NB4 (cell line): ENCODE measurements around the gene TENM4.

Source experiments
- POLR2A ChIP-seq: IDR thresholded peaks from 2 replicates; pipeline ENCODE4 v1.6.1; 2011; ENCODE audit warnings: mild to moderate bottlenecking; ENCODE audit not compliant: insufficient read length; ENCODE audit errors: extremely low read depth
- TF ChIP-seq, protein P1 (sequence below): IDR thresholded peaks from one replicate; pipeline ENCODE4 v1.5.1; 2012; ENCODE audit warnings: low read depth, low read length

DNA sequence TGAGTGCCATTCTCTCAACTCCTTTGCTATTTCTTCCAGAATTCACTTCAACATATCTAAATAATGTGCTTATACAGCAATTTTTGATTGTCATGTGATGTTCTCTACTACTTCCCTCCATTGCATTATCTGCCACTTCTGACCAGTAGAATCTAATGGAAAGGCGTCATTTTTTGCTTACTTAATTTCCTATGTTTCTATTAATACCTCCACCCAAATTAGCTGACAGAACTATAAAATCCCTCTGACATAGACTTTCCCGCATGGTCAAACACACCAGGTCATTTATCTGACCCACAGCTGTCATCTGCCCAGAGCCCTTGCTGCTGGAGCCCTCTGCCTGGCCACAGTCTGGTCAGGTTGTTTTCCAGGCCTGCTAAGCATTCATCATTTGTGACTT is 607.6 kb downstream of the TENM4 start:
- no peak for TF ChIP-seq POLR2A
- TF ChIP-seq, protein P1, sequence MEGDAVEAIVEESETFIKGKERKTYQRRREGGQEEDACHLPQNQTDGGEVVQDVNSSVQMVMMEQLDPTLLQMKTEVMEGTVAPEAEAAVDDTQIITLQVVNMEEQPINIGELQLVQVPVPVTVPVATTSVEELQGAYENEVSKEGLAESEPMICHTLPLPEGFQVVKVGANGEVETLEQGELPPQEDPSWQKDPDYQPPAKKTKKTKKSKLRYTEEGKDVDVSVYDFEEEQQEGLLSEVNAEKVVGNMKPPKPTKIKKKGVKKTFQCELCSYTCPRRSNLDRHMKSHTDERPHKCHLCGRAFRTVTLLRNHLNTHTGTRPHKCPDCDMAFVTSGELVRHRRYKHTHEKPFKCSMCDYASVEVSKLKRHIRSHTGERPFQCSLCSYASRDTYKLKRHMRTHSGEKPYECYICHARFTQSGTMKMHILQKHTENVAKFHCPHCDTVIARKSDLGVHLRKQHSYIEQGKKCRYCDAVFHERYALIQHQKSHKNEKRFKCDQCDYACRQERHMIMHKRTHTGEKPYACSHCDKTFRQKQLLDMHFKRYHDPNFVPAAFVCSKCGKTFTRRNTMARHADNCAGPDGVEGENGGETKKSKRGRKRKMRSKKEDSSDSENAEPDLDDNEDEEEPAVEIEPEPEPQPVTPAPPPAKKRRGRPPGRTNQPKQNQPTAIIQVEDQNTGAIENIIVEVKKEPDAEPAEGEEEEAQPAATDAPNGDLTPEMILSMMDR = no peak
